ENCODE data around the gene CFAP69.
A peak's percentile ranks its signal among the peaks of the same experiment; 100 is the strongest.
"Not testable (repeated sequence)": the region's sequence is repeated elsewhere in the genome, so short reads cannot be mapped to it uniquely, and the experiment has no call there.

The CFAP69 gene

DNA sequence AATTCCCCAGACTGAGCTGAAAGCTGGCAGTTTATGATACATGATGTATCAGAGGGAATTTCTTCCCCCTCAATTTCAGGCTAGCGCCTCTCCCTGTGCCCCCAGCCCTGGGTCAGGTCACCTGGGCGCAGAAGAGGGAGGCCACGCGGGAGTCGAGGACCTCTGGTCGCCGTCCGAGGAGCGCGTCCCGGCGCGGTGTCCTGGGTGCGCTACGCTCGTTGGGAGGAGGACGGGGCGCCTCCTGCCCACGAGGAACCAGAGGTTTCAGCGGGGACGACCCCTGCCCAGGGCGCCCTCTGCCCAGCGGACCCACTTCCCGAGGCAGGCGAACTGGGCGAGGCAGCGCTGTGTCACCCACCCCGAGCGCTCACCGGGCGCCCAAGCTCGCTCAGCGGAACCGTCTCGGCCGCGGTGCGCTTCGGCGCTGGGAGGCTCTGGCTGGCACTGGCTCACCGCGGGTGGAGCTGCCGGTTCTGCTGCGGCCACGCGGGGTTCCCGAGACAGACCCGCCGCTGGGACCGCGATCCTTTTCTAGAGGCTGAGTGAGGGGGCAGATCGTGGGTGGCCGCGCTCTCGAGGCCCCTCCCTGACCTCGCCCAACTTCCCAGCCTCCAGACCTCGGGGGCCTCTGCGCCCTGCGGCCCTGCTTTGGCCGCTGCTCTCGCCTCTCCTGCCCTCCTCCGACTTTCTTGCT is 76.0 kb downstream of the CFAP69 start, which contains the start of gene FAM237B:
Gene FAM237B (minus strand): TSS at position 504 of the 694 bp plus-strand sequence. CDS start 1,556 bp downstream, outside the sequence.
- peak within 1 kb of the TSS; percentile 52 for H3K4me3 Mint-ChIP-seq
- no peaks in the 10 kb centered on the region for H3K36me3 Mint-ChIP-seq (ENCODE audit: low read depth)
- H3K27ac Mint-ChIP-seq: no peak within 1 kb of the TSS
- peaks cover 62% of the 10 kb centered on the region for H3K27me3 Mint-ChIP-seq
- no peaks in the 10 kb centered on the region for H3K9me3 Mint-ChIP-seq
- H3K4me1 Mint-ChIP-seq (ENCODE audit: low read depth): peaks cover 12% of the 10 kb centered on the region

DNA sequence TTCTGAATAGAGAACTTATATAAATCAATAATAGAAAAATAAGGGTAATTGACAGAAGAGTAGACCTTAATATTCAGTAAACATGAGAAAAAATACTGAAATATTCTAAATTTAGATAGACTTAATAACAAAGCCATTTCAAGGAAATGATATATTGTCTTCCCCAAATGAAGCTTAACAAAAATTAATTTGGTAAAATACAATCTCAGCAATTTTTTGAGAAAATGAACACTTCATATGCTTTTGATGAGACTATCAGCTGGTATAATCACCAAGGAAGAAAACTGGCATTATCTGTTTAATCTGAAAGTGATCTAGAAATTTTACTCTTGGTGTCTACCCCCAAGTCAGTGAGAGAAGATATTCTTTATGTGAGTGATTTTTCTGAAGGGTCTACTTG is 77.9 kb downstream of the CFAP69 start:
- H3K36me3 Mint-ChIP-seq (ENCODE audit: low read depth): no peaks in the 10 kb centered on the region
- no peak overlapping the region for H3K4me3 Mint-ChIP-seq
- peaks cover 47% of the 10 kb centered on the region for H3K27me3 Mint-ChIP-seq
- no peaks in the 10 kb centered on the region for H3K9me3 Mint-ChIP-seq
- no peak overlapping the region for H3K27ac Mint-ChIP-seq
- peaks cover 12% of the 10 kb centered on the region for H3K4me1 Mint-ChIP-seq (ENCODE audit: low read depth)

DNA sequence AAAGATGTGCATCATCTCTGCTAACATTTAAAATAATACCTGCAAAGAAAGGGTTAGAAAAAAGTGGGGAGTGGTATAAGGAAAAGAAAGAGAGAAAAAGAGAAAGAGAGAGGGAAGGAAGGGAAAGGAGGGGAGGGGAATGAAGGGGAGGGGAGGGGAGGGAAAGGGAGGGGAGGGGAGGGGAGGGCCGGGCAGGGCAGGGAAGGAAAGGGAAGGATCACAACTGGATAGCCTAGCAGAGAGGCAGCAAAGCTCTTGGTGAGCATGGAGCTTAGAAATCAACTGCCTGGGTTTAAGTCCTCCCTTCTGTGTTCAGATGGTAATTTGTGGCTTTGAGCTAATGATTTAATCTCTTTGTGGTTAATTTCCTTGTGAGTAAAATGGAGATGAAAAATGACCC is 81.5 kb downstream of the CFAP69 start:
- H3K36me3 Mint-ChIP-seq (ENCODE audit: low read depth): no peaks in the 10 kb centered on the region
- no peak overlapping the region for H3K27ac Mint-ChIP-seq
- no peak overlapping the region for H3K4me3 Mint-ChIP-seq
- H3K4me1 Mint-ChIP-seq (ENCODE audit: low read depth): peaks cover 2% of the 10 kb centered on the region
- no peaks in the 10 kb centered on the region for H3K9me3 Mint-ChIP-seq
- H3K27me3 Mint-ChIP-seq: peaks cover 18% of the 10 kb centered on the region

DNA sequence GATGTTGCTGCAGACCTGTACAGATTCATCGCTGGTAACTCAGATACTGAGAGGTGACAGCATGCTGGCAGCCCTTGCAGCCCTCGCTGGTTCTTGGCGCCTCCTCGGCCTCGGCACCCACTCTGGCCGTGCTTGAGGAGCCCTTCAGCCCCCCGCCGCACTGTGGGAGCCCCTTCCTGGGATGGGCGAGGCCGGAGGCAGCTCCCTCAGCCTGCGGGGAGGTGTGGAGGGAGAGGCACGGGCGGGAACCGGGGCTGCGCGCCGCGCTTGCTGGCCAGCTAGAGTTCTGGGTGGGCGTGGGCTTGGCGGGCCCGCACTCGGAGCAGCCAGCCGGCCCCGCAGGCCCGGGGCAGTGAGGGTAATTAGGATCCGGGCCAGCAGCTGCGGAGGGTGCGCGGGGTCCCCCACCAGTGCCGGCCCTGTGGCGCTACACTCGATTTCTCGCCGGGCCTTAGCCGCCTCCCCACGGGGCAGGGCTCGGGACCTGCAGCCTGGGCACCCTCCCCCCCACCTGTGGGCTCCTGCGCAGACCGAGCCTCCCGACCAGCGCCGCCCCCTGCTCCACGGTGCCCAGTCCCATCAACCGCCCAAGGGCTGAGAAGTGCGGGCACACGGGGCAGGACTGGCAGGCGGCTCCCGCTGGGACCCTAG is 89.3 kb downstream of the CFAP69 start:
- H3K27me3 Mint-ChIP-seq: peaks cover 7% of the 10 kb centered on the region
- no peaks in the 10 kb centered on the region for H3K9me3 Mint-ChIP-seq
- no peaks in the 10 kb centered on the region for H3K36me3 Mint-ChIP-seq (ENCODE audit: low read depth)
- H3K4me3 Mint-ChIP-seq: no peak overlapping the region
- H3K4me1 Mint-ChIP-seq (ENCODE audit: low read depth): no peaks in the 10 kb centered on the region
- no peak overlapping the region for H3K27ac Mint-ChIP-seq

GRCh38 chr7:90334926-90335325 is 90.0 kb downstream of the CFAP69 start:
- not testable (repeated sequence) for H3K36me3 Mint-ChIP-seq (ENCODE audit: low read depth); H3K9me3 Mint-ChIP-seq; H3K27ac Mint-ChIP-seq; H3K4me3 Mint-ChIP-seq; H3K4me1 Mint-ChIP-seq (ENCODE audit: low read depth); H3K27me3 Mint-ChIP-seq

GRCh38 chr7:90337106-90337505 is 92.1 kb downstream of the CFAP69 start:
- H3K27ac Mint-ChIP-seq: no peak overlapping the region
- H3K9me3 Mint-ChIP-seq: no peaks in the 10 kb centered on the region

GRCh38 chr7:90345016-90345415 is 100.0 kb downstream of the CFAP69 start:
- peak overlapping the region; percentile 38 for H3K27ac Mint-ChIP-seq
- H3K36me3 Mint-ChIP-seq (ENCODE audit: low read depth): peaks cover 14% of the 10 kb centered on the region
- H3K4me1 Mint-ChIP-seq (ENCODE audit: low read depth): peaks cover 37% of the 10 kb centered on the region
- H3K27me3 Mint-ChIP-seq: no peaks in the 10 kb centered on the region
- H3K9me3 Mint-ChIP-seq: no peaks in the 10 kb centered on the region
- peak overlapping the region; percentile 95 for H3K4me3 Mint-ChIP-seq

More at GRCh38 chr7:90337106-90337505, 92.1 kb downstream of the CFAP69 start:
- peaks cover 7% of the 10 kb centered on the region for H3K27me3 Mint-ChIP-seq
- no peaks in the 10 kb centered on the region for H3K36me3 Mint-ChIP-seq (ENCODE audit: low read depth)
- H3K4me3 Mint-ChIP-seq: no peak overlapping the region
- no peaks in the 10 kb centered on the region for H3K4me1 Mint-ChIP-seq (ENCODE audit: low read depth)

DNA sequence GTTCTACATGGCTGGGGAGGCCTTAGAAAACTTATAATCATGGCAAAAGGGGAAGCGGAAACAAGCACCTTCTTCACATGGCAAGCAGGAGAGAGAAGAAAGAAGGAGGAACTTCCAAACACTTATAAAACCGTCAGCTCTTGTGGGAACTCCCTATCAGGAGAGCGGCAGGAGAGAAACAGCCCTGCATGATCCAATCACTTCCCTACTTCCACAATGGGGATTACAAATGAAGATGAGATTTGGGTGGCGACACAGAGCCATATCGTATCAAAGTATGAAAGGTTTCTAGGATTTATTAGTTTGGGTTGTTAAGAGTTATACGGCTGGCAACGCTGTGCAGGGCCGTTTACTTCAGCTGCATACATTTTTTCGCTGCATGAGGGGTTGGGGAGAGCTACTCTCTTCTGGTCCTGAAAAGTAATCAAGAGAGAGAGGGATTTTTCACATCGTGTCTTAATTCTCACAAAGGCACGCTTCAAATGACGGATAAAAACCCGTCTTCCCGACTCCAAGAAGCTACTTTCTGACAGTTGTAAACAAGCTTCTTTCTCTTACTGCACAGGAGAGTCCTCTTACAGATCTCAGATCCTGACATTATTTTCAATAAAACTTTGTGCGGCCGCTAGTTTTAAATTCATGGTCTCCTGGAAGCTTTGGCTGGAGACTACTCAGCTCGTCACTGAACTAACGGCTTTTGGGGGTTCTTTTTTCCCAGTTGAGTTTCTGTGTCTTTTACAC is 100.8 kb downstream of the CFAP69 start:
- peaks cover 21% of the 10 kb centered on the region for H3K36me3 Mint-ChIP-seq (ENCODE audit: low read depth)
- H3K27me3 Mint-ChIP-seq: no peaks in the 10 kb centered on the region
- H3K4me3 Mint-ChIP-seq: peak overlapping the region; percentile 95
- H3K27ac Mint-ChIP-seq: peak overlapping the region; percentile 97
- H3K4me1 Mint-ChIP-seq (ENCODE audit: low read depth): peaks cover 45% of the 10 kb centered on the region
- H3K9me3 Mint-ChIP-seq: no peaks in the 10 kb centered on the region

DNA sequence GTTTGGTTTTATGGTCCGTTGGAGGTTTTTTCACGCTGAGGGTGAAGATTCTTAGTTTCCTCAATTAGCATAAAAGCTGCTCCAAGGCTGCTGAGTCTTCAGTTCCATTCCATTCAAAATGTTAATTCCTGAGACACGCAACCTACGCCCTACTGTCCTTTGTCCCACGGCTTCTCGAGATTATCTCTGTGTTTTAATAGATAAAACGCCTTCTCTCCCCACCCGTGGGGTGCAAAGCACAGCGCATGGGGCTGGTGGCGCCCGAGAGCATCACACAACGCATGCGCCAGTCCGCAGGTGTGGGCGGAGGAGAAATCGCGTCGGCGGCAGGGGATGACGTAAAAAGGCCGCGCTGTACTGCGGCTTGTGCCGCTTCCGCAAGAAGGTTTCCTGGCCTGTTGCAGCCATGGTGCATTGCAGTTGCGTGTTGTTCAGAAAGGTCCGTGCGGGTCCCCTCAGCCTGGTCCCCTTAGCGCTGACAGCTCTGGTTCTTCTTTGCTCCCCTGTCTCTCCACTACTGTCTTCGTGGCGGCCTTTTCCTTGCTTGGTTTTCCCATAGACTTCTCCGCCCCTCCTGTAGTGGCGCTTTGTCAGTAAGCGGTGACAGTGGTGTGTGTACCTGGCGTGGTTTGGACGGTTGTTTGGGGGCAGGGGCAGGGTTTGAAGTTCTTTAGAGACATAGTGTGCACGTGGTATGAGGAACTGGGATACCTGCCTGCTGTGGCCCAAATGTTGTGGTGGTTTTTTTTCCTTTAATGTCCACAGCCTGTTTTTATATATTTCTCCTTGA is 101.6 kb downstream of the CFAP69 start, which contains the start of gene GTPBP10:
Gene GTPBP10 (plus strand): TSS at position 381 of the 790 bp plus-strand sequence. CDS start 26 bp downstream, at position 407.
- Mint-ChIP-seq H3K27ac (peak within 1 kb of the TSS; percentile 97), H3K27me3 (no peaks in the 10 kb centered on the region), H3K4me3 (peak within 1 kb of the TSS; percentile 95), H3K36me3 (ENCODE audit: low read depth) (peaks cover 23% of the 10 kb centered on the region), H3K4me1 (ENCODE audit: low read depth) (peaks cover 47% of the 10 kb centered on the region), H3K9me3 (no peaks in the 10 kb centered on the region)

DNA sequence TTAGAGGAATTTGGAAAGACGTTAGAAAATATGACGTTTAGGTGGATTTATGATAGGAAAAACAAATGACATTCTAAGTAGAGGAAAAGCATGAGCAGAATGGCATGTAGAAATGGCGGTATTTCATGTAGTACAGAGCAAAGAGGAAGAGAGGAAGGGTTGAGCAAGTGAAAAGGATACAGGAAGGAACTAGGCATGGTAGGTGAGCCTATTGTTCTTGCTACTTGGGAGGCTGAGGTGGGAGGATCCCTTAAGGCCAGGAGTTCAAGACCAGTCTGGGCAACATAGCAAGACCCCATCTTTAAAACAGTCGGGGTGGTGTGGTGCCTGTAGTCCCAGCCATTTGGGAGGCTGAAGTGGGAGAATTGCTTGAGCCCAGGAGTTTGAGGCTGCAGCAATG is 102.8 kb downstream of the CFAP69 start:
- Mint-ChIP-seq H3K4me3 (peak overlapping the region; percentile 95), H3K27me3 (no peaks in the 10 kb centered on the region), H3K9me3 (no peaks in the 10 kb centered on the region), H3K36me3 (ENCODE audit: low read depth) (peaks cover 32% of the 10 kb centered on the region), H3K4me1 (ENCODE audit: low read depth) (peaks cover 54% of the 10 kb centered on the region), H3K27ac (peak overlapping the region; percentile 12)

GRCh38 chr7:90349305-90349704 is 104.3 kb downstream of the CFAP69 start:
- Mint-ChIP-seq H3K27me3 (no peaks in the 10 kb centered on the region), H3K27ac (no peak overlapping the region), H3K9me3 (no peaks in the 10 kb centered on the region), H3K4me3 (no peak overlapping the region), H3K4me1 (ENCODE audit: low read depth) (peaks cover 54% of the 10 kb centered on the region), H3K36me3 (ENCODE audit: low read depth) (peaks cover 44% of the 10 kb centered on the region)

- Mint-ChIP-seq H3K36me3 (ENCODE audit: low read depth) (peaks cover 51% of the 10 kb centered on the region), H3K4me1 (ENCODE audit: low read depth) (peaks cover 52% of the 10 kb centered on the region)
- not testable (repeated sequence) for H3K4me3 Mint-ChIP-seq, H3K9me3 Mint-ChIP-seq, H3K27me3 Mint-ChIP-seq, H3K27ac Mint-ChIP-seq
These were observed 105.1 kb downstream of the CFAP69 start for GRCh38 chr7:90350032-90350431.

DNA sequence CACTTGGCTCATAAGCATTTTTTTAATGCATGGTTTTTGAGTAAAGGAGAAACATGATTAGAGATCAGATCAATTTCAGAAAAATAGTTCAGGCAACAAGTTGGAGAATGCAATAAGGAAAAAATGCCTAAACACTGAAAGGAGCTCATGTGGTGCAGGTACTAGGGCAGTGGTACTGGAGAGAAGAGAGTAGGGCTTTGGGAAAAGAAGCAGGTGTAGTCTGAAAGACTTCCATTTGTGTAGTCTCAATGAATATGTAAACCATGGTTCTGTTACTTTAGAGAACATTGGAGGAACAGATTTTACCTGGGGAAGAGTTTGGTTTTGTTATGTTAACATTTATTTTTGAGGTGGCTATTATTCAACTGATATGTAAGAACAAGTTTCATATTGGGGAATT is 107.0 kb downstream of the CFAP69 start:
- Mint-ChIP-seq H3K4me3 (no peak overlapping the region), H3K4me1 (ENCODE audit: low read depth) (peaks cover 37% of the 10 kb centered on the region), H3K27ac (no peak overlapping the region), H3K9me3 (peaks cover 5% of the 10 kb centered on the region), H3K36me3 (ENCODE audit: low read depth) (peaks cover 69% of the 10 kb centered on the region), H3K27me3 (no peaks in the 10 kb centered on the region)
